Fibroblast of lung (primary cell): ENCODE results near the gene NBEA. TPM values are rescaled to one million over a fixed set of nuclear protein-coding genes. Genes with fewer than 3 reads are reported as not detected.
"Not testable (repeated sequence)": the region's sequence is repeated elsewhere in the genome, so short reads cannot be mapped to it uniquely, and the experiment has no call there.

Experiments
- DNase-seq, 2 donors: peaks; one replicate each; pipeline versions ENCODE4 v3.0.0 to v3.0.0-alpha.2; 2010; ENCODE audit warnings: low read depth in 2 of 2
- H2AFZ ChIP-seq: 2 replicates; pipeline ENCODE4 v1.5.1; 2012; ENCODE audit warnings: low read length, control low read depth, inconsistent platforms
- H3K27ac ChIP-seq: 2 replicates; pipeline ENCODE4 v1.5.1; 2011; ENCODE audit warnings: low read length, control low read depth; ENCODE audit not compliant: insufficient read depth
- H3K27me3 ChIP-seq: 2 replicates; pipeline ENCODE4 v1.5.1; 2011; ENCODE audit warnings: mild to moderate bottlenecking, low read length; ENCODE audit not compliant: control insufficient read depth, insufficient read depth
- H3K36me3 ChIP-seq: 2 replicates; pipeline ENCODE4 v1.5.1; 2011; ENCODE audit warnings: low read length; ENCODE audit not compliant: control insufficient read depth, insufficient read depth
- H3K4me1 ChIP-seq: 2 replicates; pipeline ENCODE4 v1.5.1; 2011; ENCODE audit warnings: low read length; ENCODE audit not compliant: control insufficient read depth, insufficient read depth; ENCODE audit errors: extremely low read depth
- H3K4me2 ChIP-seq: 2 replicates; pipeline ENCODE4 v1.5.1; 2011; ENCODE audit warnings: low read length, control low read depth; ENCODE audit not compliant: insufficient read depth; ENCODE audit errors: extremely low read depth
- H3K4me3 ChIP-seq, 4 experiments: fragments of 200-600 bp in 1 of 4; sonication (generic) in 1 of 4; replicated peaks in 1 of 4; 2 replicates each; pipeline ENCODE4 v1.5.1; 2011 to 2016; ENCODE audit warnings: low read length in 4 of 4, low read depth in 3 of 4, mild to moderate bottlenecking in 3 of 4, control low read depth in 2 of 4, inconsistent platforms in 1 of 4, mixed read lengths in 1 of 4; ENCODE audit not compliant: insufficient read depth in 1 of 4; ENCODE audit errors: control extremely low read depth in 1 of 4
- H3K79me2 ChIP-seq: 2 replicates; pipeline ENCODE4 v1.5.1; 2012; ENCODE audit warnings: mild to moderate bottlenecking, low read length, inconsistent platforms; ENCODE audit not compliant: control insufficient read depth, insufficient read depth
- H3K9ac ChIP-seq: 2 replicates; pipeline ENCODE4 v1.5.1; 2011; ENCODE audit warnings: mild to moderate bottlenecking, low read length, control low read depth; ENCODE audit not compliant: insufficient read depth
- H3K9me3 ChIP-seq: 2 replicates; pipeline ENCODE4 v1.5.1; 2012; ENCODE audit warnings: low read depth, low read length; ENCODE audit not compliant: control insufficient read depth, insufficient read depth
- H4K20me1 ChIP-seq: 2 replicates; pipeline ENCODE4 v1.5.1; 2011; ENCODE audit warnings: low read length; ENCODE audit not compliant: control insufficient read depth, insufficient read depth; ENCODE audit errors: extremely low read depth
- EZH2 ChIP-seq: IDR thresholded peaks from 2 replicates; pipeline ENCODE4 v1.5.1; 2012; ENCODE audit warnings: low read length, control low read depth, mild to moderate bottlenecking; ENCODE audit errors: missing control alignments
- polyA plus RNA-seq, 2 donors: library from polyadenylated mRNA; depleted of rRNA in 1 of 2; stranded (reverse) in 1 of 2; unstranded in 1 of 2; fragments of >200 nt; gene quantifications; 2 replicates each; pipeline ENCODE4 v1.2.1, GENCODE V29; 2011 to 2012; ENCODE audit warnings: missing spikeins in 1 of 2
- total RNA-seq: library from RNA; depleted of rRNA; stranded (reverse); fragments of >200 nt; gene quantifications from 2 replicates; pipeline ENCODE4 v1.2.1, GENCODE V29; 2014
- TF ChIP-seq, protein P1 (sequence below), 2 donors: IDR thresholded peaks in 1 of 2; conservative IDR thresholded peaks in 1 of 2; 1 replicate in 1 of 2; 2 replicates in 1 of 2; pipeline ENCODE4 v1.5.1; 2011 to 2012; ENCODE audit warnings: low read length in 2 of 2, control low read depth in 1 of 2, inconsistent platforms in 1 of 2, low read depth in 1 of 2, mild to moderate bottlenecking in 1 of 2

The NBEA gene
- total and polyA plus RNA-seq, 2 donors (not counting 1 experiment from before 2014, with no cell fraction given): 3.6 to 7.8 TPM

GRCh38 chr13:35046587-35046986, 104.5 kb downstream of the NBEA start:
- no peaks in the 10 kb centered on the region for H3K27me3 ChIP-seq
- DNase-seq: no peak
- no peak overlapping the region for H3K4me3 ChIP-seq
- H3K4me1 ChIP-seq: no peaks in the 10 kb centered on the region
- no peak overlapping the region for H3K27ac ChIP-seq
- H2AFZ ChIP-seq: no peak overlapping the region
- H3K4me2 ChIP-seq: no peak overlapping the region
- H3K79me2 ChIP-seq: no peaks in the 10 kb centered on the region
- H4K20me1 ChIP-seq: no peaks in the 10 kb centered on the region
- no peak for TF ChIP-seq EZH2
- TF ChIP-seq, protein P1, sequence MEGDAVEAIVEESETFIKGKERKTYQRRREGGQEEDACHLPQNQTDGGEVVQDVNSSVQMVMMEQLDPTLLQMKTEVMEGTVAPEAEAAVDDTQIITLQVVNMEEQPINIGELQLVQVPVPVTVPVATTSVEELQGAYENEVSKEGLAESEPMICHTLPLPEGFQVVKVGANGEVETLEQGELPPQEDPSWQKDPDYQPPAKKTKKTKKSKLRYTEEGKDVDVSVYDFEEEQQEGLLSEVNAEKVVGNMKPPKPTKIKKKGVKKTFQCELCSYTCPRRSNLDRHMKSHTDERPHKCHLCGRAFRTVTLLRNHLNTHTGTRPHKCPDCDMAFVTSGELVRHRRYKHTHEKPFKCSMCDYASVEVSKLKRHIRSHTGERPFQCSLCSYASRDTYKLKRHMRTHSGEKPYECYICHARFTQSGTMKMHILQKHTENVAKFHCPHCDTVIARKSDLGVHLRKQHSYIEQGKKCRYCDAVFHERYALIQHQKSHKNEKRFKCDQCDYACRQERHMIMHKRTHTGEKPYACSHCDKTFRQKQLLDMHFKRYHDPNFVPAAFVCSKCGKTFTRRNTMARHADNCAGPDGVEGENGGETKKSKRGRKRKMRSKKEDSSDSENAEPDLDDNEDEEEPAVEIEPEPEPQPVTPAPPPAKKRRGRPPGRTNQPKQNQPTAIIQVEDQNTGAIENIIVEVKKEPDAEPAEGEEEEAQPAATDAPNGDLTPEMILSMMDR (conservative IDR thresholded peaks at IDR 0.05 in 1 of 2, IDR thresholded peaks at IDR 0.05 in 1 of 2; ENCODE audit: low read depth in 1 of 2, low read length in 2 of 2): no peak
- no peaks in the 10 kb centered on the region for H3K36me3 ChIP-seq
- H3K9ac ChIP-seq: no peak overlapping the region
- H3K9me3 ChIP-seq: no peaks in the 10 kb centered on the region

DNA sequence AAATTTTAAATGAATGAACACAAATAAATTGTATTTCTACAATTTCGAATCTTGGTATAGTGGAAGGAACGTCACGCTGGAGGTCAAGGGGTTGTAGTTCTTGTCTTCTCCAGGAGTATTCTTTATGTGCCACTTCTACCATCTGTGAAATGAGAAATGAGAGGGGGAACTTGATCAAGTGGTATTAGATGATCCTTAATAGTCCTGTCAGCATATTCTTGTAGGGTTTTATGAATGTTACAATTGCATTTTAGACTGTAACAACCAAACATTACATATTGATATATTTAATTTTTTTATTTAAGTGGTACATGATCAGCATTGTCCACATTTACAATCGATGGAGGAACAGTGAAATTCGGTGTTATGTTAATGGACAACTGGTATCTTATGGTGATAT, 113.6 kb downstream of the NBEA start:
- no peak for DNase-seq
- H3K4me2 ChIP-seq: no peak overlapping the region
- no peaks in the 10 kb centered on the region for H3K27me3 ChIP-seq
- H4K20me1 ChIP-seq: no peaks in the 10 kb centered on the region
- no peaks in the 10 kb centered on the region for H3K9me3 ChIP-seq
- no peak for TF ChIP-seq EZH2
- TF ChIP-seq, protein P1 (conservative IDR thresholded peaks at IDR 0.05 in 1 of 2, IDR thresholded peaks at IDR 0.05 in 1 of 2; ENCODE audit: low read depth in 1 of 2, low read length in 2 of 2): no peak
- H3K4me1 ChIP-seq: no peaks in the 10 kb centered on the region
- H3K27ac ChIP-seq: no peak overlapping the region
- no peak overlapping the region for H3K9ac ChIP-seq
- no peaks in the 10 kb centered on the region for H3K36me3 ChIP-seq
- no peak overlapping the region for H3K4me3 ChIP-seq
- H3K79me2 ChIP-seq: no peaks in the 10 kb centered on the region
- H2AFZ ChIP-seq: no peak overlapping the region

DNA sequence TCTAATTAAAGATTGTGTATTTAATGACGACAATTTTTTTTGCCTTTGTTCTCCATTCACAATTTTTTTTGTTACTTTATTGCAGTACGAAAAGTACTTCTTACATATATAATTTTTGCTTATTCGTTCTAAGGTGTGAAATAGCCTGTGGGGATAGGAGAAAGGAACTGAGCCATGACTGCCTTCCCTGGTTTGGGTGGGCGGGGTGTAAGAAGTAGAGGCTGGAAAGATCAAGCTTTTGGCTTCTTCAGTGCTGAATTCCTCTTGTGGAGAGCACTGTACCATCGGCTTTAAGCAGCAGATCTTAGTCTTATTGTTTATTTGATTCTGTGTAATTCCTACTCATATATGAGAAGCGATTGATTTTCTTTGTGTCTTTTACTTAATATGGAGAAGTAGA, 115.8 kb downstream of the NBEA start:
- H3K9ac ChIP-seq: no peak overlapping the region
- no peak overlapping the region for H3K4me2 ChIP-seq
- no peak overlapping the region for H3K27ac ChIP-seq
- no peak for TF ChIP-seq EZH2
- TF ChIP-seq, protein P1 (conservative IDR thresholded peaks at IDR 0.05 in 1 of 2, IDR thresholded peaks at IDR 0.05 in 1 of 2; ENCODE audit: low read depth in 1 of 2, low read length in 2 of 2): no peak
- H2AFZ ChIP-seq: no peak overlapping the region
- no peaks in the 10 kb centered on the region for H3K36me3 ChIP-seq
- no peaks in the 10 kb centered on the region for H4K20me1 ChIP-seq
- H3K9me3 ChIP-seq: no peaks in the 10 kb centered on the region
- H3K4me3 ChIP-seq: no peak overlapping the region
- no peaks in the 10 kb centered on the region for H3K27me3 ChIP-seq
- H3K4me1 ChIP-seq: no peaks in the 10 kb centered on the region
- H3K79me2 ChIP-seq: no peaks in the 10 kb centered on the region
- DNase-seq: no peak

- not testable (repeated sequence) for H3K27ac ChIP-seq, H3K79me2 ChIP-seq, H4K20me1 ChIP-seq, H3K36me3 ChIP-seq, H3K4me3 ChIP-seq, H3K9me3 ChIP-seq, H3K4me2 ChIP-seq, DNase-seq, H3K9ac ChIP-seq, H3K4me1 ChIP-seq, H3K27me3 ChIP-seq, H2AFZ ChIP-seq
Observed at GRCh38 chr13:35058585-35058984, 116.5 kb downstream of the NBEA start.
